GM18951 (cell line): ENCODE measurements around the gene LAMC3.

Experiments used
- POLR2A ChIP-seq: IDR thresholded peaks from 4 replicates; pipeline ENCODE4 v1.6.1; 2011; ENCODE audit warnings: mild to moderate bottlenecking; ENCODE audit not compliant: insufficient read length, insufficient read depth; ENCODE audit errors: extremely low read depth
- in situ Hi-C: fragments of 300-500 bp; cut with MboI; formaldehyde crosslinking; loops from one replicate; pipeline ENCODE4 v1.12.0; 2022; ENCODE audit warnings: low sequenced_read_pairs, mixed read lengths, inconsistent platforms; ENCODE audit not compliant: unreplicated experiment

Gene LAMC3

DNA sequence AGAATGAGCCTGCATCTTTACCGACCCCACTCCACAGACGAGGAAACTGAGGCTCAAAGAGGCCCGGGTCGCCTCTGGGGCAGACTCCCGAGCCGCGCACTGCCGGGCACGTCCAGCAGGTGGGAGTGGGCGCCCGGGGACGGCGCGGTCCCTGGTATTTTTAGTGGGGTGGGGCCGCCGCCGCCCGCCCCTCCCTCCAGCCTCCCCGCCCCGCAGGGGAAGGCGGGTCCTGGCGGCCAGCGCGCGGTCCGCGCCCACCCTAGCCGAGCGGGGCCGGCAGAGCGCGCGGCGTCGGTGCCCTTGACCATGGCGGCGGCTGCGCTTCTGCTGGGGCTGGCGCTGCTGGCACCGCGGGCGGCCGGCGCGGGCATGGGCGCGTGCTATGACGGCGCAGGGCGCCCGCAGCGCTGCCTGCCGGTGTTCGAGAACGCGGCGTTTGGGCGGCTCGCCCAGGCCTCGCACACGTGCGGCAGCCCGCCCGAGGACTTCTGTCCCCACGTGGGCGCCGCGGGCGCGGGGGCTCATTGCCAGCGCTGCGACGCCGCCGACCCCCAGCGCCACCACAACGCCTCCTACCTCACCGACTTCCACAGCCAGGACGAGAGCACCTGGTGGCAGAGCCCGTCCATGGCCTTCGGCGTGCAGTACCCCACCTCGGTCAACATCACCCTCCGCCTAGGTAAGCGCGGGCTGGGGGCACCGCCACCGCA, at the start of gene LAMC3:
LAMC3 (plus strand) TSS at position 266 of the 710 bp plus-strand sequence; CDS start at position 307, 41 bp downstream.
- in situ Hi-C loops = no loop called here
- TF ChIP-seq POLR2A = no peak

DNA sequence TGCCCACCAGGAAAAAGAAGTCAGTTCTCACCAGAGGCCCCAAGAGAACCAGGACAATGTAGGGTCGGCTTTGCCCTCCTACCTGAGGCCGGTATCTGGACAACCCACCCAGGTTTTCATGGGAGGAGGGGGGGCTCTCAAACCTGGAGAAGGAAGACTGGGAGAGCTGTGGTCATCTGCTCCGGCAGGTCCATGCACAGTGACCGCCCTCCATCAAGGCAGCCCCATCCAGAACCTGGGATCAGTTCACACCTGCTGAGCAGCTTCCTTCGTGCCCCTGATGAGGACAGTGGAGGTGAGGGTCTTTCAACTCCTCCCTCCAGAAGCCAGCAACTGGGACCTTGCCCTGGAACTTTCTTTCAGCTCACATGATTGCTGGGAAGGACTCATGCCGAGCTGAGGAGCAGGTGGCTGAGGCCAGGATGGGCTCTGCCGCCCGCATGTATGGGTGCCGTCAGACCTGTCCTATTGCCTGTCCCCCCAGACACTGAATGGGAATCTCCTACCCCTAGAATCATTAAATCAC, 49.1 kb upstream of the LAMC3 start:
- TF ChIP-seq POLR2A = no peak
- in situ Hi-C loops = no loop called here

DNA sequence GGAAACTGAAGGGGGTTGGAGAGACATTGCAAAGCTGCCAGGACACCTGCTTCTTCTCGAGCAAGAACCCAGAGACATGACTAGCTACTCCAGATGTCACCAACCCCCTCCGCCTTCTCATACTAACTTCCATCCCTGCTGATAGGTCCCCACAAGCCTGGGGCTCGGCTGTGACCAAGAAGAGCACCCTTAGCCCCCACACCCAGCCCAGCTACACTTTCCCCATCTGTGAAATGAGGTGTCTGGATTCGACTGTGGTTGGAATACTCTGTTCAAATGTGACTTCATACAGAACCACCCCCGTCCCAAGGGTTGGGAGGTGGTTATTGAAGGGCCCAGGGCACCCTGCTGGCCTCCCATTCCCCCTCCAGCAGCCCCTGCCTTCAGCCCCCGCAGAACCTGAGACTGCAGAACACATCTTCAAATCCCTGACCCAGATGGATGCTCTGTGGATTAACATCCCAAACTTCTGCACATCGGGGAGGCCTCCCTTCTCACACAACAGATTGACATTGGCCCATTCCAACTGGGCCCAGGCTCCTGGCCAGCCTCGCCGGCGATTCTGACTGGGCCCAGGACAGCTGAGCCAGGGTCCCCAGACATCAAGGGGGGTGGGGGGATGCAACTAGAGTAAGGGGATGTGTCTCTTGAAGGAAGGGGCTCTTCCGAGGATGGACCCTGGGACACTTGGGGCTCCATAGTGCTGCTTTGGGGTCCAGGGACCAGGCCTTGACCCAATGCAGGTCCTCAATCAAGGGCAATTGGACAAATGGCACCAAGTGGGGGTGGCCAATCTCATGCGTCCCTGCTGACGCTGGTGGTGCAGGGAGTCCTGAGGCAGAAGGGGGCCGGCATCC, 48.2 kb upstream of the LAMC3 start:
- no peak for TF ChIP-seq POLR2A
- in situ Hi-C loops = no loop called here

DNA sequence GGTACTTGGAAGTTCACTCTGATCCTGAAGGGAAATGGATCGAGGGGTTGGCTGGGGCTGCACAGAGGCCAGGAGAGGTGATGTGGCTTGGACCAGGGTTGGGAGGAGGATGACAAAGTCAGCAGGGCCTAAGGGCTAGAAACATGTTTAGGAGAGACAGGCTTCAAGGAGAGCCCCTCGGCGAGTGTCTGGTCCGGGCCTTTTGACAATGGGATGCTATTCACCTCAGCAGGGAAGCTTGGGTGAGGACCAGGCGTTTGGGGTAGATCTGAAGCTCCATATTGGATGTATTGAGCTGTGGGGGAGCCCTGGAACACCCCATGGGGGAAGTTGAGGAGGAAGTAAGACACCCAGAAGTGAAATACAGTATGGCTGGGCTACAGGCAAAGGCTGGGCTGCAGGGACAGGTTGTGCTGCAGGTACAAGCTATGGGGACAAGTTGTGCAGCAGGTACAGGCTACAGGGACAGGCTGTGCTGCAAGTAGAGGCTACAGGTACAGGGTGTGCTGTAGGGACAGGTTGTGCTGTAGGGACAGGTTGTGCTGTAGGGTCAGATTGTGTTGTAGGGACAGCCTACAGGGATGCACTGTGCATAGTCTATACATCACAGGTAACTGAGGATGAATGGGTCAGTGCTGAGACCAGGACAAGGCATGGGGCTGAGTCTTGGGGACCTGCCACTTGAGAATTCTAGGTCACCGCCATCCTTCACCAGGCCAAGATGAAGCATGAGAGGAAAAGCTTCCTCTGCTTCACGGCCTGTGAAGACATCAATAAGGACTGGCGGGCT, 47.3 kb upstream of the LAMC3 start:
- TF ChIP-seq POLR2A = no peak
- in situ Hi-C loops = no loop called here

DNA sequence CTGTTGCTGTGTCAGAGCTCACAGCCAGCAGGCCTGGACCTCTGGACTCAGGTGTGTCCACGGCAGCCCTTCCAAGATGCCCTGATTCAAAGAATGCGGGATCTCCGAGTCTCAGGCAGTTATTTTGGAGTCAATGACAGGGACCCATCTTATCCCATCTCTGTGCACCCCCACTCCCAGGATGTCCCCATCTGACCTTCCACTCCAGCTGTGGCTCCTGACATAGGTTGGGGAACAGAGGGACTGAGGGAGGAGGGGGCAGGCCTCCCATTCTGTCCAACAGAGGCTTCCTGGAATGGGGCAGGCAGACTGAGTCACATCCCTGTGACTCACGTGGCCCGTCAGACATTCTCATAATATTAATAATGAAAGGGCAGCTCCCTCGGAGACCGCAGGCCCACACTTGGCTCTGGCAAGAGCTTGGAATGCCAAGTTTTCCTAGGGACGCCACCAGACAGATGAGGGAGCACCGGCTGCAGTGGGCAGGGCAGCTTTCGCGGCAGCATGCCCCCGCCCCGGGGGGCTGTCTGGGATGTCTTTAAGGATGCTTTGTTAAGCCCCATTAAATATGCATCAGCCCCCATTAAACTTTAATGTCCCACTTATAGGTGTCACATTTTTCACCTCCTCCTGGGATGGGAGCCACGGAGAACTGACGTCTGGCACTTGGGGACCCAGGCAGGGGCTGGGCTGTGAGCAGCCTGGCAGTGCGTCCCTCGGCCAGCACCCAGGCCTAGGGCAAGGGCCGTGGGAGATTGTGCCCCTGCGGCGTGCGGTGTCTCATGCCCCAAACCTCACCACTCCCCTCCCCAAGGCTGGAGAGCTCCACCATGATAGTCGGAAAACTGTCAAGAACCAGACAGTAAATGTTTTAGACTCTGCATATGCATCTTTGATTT, 46.3 kb upstream of the LAMC3 start:
- in situ Hi-C loops = no loop called here
- TF ChIP-seq POLR2A = no peak

DNA sequence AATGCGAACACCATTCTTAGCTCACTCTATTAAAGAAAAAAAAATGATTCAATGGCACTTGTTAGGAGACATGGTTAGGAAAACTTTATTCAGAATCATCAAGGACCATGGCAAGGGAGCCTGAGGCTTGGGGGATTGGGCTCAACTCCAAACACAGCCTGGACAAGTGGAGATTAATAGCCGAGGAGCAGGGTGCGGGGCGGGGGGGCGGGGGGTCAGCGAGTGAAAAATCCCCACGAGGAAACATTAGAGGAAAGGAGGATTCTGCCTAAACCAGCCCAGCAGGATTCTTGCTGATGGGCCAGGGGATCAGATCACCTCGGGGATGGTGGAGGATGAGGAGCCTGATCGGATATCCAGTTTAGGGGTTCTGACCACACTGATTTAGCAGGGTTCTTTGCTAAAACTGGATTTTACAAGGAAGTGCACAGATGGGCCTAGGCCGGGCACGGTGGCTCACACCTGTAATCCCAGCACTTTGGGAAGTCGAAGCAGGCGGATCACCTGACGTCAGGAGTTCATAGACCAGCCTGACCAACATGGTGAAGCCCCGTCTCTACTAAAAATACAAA, 45.6 kb upstream of the LAMC3 start:
- in situ Hi-C loops = no loop called here
- TF ChIP-seq POLR2A = no peak

DNA sequence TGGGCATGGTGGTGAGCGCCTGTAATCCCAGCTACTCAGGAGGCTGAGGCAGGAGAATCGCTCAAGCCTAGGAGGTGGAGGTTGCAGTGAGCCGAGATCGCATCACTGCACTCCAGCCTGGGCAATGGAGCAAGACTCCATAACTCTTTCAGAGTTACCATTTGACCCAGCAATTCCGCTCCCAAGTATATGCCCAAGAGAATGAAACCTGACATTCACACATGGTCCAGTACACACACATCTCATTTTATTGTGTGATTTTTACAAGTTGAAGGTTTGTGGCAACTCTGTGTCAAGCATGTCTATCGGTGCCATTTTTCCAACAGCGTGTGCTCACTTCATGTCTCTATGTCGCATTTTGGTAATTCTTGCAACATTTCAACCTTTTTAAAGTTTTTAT, 45.1 kb upstream of the LAMC3 start:
- no peak for TF ChIP-seq POLR2A
- in situ Hi-C loops = no loop called here

DNA sequence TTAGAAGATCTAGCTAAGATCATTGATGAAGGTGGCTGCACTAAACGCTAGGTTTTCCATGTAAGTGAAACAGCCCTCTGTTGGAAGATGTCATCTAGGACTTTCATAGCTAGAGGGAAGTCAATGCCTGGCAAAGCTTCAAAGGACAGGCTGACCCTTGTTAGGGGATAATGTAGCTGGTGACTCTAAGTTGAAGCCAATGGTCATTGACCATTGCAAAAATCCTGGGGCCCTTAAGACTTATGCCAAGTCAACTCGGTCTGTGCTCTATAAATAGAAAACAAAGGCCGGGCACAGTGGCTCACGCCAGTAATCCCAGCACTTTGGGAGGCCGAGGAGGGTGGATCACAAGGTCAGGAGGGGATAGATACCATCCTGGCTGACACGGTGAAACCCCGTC, 43.3 kb upstream of the LAMC3 start:
- TF ChIP-seq POLR2A = no peak
- in situ Hi-C loops = no loop called here

DNA sequence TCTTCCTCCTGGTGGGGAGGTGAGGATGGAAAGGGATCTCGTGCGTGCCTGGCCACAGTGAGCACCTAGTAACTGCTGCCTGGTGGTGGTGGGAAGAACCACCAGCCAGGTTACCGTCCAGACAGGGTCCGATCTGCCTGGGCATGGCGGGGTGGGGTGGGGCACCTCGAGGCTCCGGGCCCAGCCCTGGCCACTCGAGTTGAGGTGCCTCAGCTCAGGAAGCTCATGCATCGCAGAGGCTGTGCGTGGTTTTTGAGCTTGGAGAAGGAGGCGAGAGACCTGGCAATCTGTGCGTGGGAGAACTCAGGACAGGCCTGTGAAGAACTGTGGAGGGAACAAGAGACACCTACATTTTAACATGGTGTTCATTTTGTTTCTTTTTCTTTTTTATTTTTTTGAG, 38.9 kb upstream of the LAMC3 start:
- in situ Hi-C loops = no loop called here
- TF ChIP-seq POLR2A = no peak

DNA sequence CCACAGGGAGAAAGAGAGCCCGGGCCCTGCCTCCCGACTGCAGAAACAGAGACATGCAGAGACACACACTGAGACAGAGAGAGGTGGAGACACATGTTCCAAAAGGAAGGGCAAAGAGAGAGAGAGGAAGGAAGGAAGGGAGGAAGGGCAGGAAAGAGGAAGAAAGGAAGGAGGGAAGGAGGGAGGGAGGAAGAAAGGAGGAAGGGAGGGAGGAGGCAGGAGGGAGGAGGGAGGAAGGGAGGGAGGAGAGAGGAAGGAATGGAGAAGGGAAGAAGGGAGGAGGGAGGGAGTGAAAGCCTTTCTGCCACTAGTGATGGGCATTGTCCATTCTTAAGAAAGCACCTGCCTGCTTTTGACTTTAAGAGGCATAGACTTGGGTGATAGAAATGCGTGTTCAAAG, 38.1 kb upstream of the LAMC3 start:
- TF ChIP-seq POLR2A = no peak
- in situ Hi-C loops = no loop called here

DNA sequence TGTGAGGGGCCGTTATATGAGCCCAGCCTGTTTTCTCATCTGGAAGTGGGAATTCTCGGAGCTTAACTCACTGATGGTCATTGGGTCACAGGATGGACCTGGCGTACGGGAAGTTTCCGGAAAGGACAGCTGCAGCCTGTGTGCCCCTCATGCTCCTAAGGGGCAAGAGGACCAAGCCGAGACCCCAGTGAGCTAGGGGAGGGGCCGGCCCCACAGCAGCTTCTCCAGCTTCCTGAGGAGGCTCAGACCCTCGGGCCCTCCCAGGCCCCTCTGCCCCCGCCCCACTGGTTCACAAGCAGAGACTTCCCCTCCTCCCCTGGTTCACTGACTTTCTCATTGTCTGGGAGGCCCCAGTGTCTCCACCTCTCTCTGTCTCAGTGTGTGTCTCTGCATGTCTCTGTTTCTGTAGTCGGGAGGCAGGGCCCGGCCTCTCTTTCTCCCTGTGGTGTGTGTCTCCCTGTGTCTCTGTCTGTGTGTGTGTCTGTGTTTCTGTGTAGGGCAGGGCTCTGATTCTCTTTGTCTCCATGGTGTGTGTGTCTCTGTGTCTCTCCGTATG, 37.6 kb upstream of the LAMC3 start:
- TF ChIP-seq POLR2A = no peak
- in situ Hi-C loops = no loop called here
